Endodermal cell (in vitro differentiated cells): ENCODE measurements around the gene IL26. TPM values are rescaled to one million over a fixed set of nuclear protein-coding genes. Genes with fewer than 3 reads are reported as not detected.

ENCODE experiments used
- DNase-seq: peaks from one replicate; pipeline ENCODE4 v3.0.0-alpha.2; 2017
- H3K27ac ChIP-seq: 2 replicates; pipeline ENCODE4 v1.5.1; 2013; ENCODE audit warnings: mild to moderate bottlenecking, low read depth, low read length, moderate library complexity
- H3K27me3 ChIP-seq: 2 replicates; pipeline ENCODE4 v1.6.1; 2013; ENCODE audit warnings: mild to moderate bottlenecking, low read length, moderate library complexity; ENCODE audit not compliant: insufficient read depth, control insufficient read depth, poor library complexity, severe bottlenecking
- H3K36me3 ChIP-seq: 2 replicates; pipeline ENCODE4 v1.7.0; 2013; ENCODE audit warnings: mild to moderate bottlenecking, low read length, moderate library complexity; ENCODE audit not compliant: control insufficient read depth, insufficient read depth
- H3K4me1 ChIP-seq: one replicate; pipeline ENCODE4 v1.7.0; 2013; ENCODE audit warnings: low read length; ENCODE audit not compliant: control insufficient read depth, insufficient read depth
- H3K4me3 ChIP-seq: 2 replicates; pipeline ENCODE4 v1.5.1; 2013; ENCODE audit warnings: mild to moderate bottlenecking, low read length, moderate library complexity
- H3K9ac ChIP-seq: 2 replicates; pipeline ENCODE4 v1.6.1; 2013; ENCODE audit warnings: mild to moderate bottlenecking, low read length, moderate library complexity; ENCODE audit not compliant: poor library complexity, severe bottlenecking; ENCODE audit errors: extremely low read depth
- H3K9me3 ChIP-seq: 2 replicates; pipeline ENCODE4 v1.6.1; 2013; ENCODE audit warnings: mild to moderate bottlenecking, low read length, moderate library complexity; ENCODE audit not compliant: control insufficient read depth
- H3K27ac Mint-ChIP-seq: 2 replicates; pipeline ENCODE4 v1.8.0; 2020; ENCODE audit warnings: mixed read lengths
- H3K27me3 Mint-ChIP-seq: 2 replicates; pipeline ENCODE4 v1.8.0; 2021; ENCODE audit warnings: mild to moderate bottlenecking, mixed read lengths; ENCODE audit not compliant: insufficient read depth
- H3K36me3 Mint-ChIP-seq: 2 replicates; pipeline ENCODE4 v1.8.0; 2020; ENCODE audit warnings: low read depth, mixed read lengths
- H3K4me1 Mint-ChIP-seq: 2 replicates; pipeline ENCODE4 v1.8.0; 2020; ENCODE audit warnings: mixed read lengths
- H3K4me3 Mint-ChIP-seq: 2 replicates; pipeline ENCODE4 v1.8.0; 2020; ENCODE audit warnings: mild to moderate bottlenecking, moderate library complexity, mixed read lengths
- H3K9me3 Mint-ChIP-seq: 2 replicates; pipeline ENCODE4 v1.8.0; 2020; ENCODE audit warnings: mild to moderate bottlenecking, mixed read lengths
- CTCF ChIP-seq: fragments of 200-600 bp; sonication (generic); conservative IDR thresholded peaks from 2 replicates; pipeline ENCODE4 v1.5.0; 2021; ENCODE audit warnings: antibody characterized with exemption, mild to moderate bottlenecking
- WGBS, 2 experiments: methylation state at CpG; one replicate each; pipeline versions ENCODE4 v1.1.5 to v1.1.7; 2013; ENCODE audit warnings: missing lambda C conversion rate in 2 of 2, mixed read lengths in 1 of 2; ENCODE audit not compliant: insufficient coverage in 1 of 2, insufficient read length in 1 of 2; 5-methylcytosine and 5-hydroxymethylcytosine counted together
- total RNA-seq, 2 donors: library from RNA; stranded (reverse); fragmentation: NEBNext Ultra II Directional in 1 of 2; extraction: Animal tissue kit (Norgen Biotek cat#: 25700) in 1 of 2; gene quantifications; 2 replicates in 1 of 2; 3 replicates in 1 of 2; pipeline ENCODE4 v1.2.1, GENCODE V29; 2021

IL26 gene
- total RNA-seq, 2 donors from 2014 or later: not detected

- H3K27me3 Mint-ChIP-seq: no peaks in the 10 kb centered on the region
- Histone ChIP-seq H3K4me3 (no peak overlapping the region), H3K27ac (no peak overlapping the region), H3K9ac (no peak overlapping the region), H3K36me3 (no peaks in the 10 kb centered on the region), H3K9me3 (no peaks in the 10 kb centered on the region), H3K4me1 (peaks cover 3% of the 10 kb centered on the region), H3K27me3 (no peaks in the 10 kb centered on the region)
- H3K27ac Mint-ChIP-seq: no peak overlapping the region
- no peaks in the 10 kb centered on the region for H3K36me3 Mint-ChIP-seq
- no peak for DNase-seq
- peak; percentile 88 for TF ChIP-seq CTCF
- WGBS, 2 experiments: 87% methylated on average over 2 of the region's 2 CpGs; no CpG with 5 or more reads in 1 of the 2 experiments
- peaks cover 4% of the 10 kb centered on the region for H3K4me1 Mint-ChIP-seq
- no peak overlapping the region for H3K4me3 Mint-ChIP-seq
- no peaks in the 10 kb centered on the region for H3K9me3 Mint-ChIP-seq
Measured at GRCh38 chr12:68158432-68158831, 67.2 kb downstream of the IL26 start.

- H3K4me3 Mint-ChIP-seq: no peak overlapping the region
- no peak for TF ChIP-seq CTCF
- H3K27ac Mint-ChIP-seq: no peak overlapping the region
- peaks cover 4% of the 10 kb centered on the region for H3K4me1 Mint-ChIP-seq
- no peak overlapping the region for H3K4me3 ChIP-seq
- no peak for DNase-seq
- WGBS, 2 experiments: 67 to 70% methylated on average over 3 to 4 of the region's 4 CpGs
- no peaks in the 10 kb centered on the region for H3K27me3 ChIP-seq
- no peak overlapping the region for H3K27ac ChIP-seq
- H3K27me3 Mint-ChIP-seq: no peaks in the 10 kb centered on the region
- no peaks in the 10 kb centered on the region for H3K36me3 Mint-ChIP-seq
- no peaks in the 10 kb centered on the region for H3K36me3 ChIP-seq
- H3K9me3 Mint-ChIP-seq: no peaks in the 10 kb centered on the region
- H3K9ac ChIP-seq: no peak overlapping the region
- H3K9me3 ChIP-seq: no peaks in the 10 kb centered on the region
- peaks cover 3% of the 10 kb centered on the region for H3K4me1 ChIP-seq
Measured at GRCh38 chr12:68157380-68157779, 68.2 kb downstream of the IL26 start.

GRCh38 chr12:68156636-68157035 lies 69.0 kb downstream of the IL26 start:
- Mint-ChIP-seq H3K9me3 (no peaks in the 10 kb centered on the region), H3K4me1 (peaks cover 4% of the 10 kb centered on the region), H3K36me3 (no peaks in the 10 kb centered on the region), H3K27ac (no peak overlapping the region), H3K4me3 (no peak overlapping the region), H3K27me3 (no peaks in the 10 kb centered on the region)
- Histone ChIP-seq H3K9me3 (no peaks in the 10 kb centered on the region), H3K36me3 (no peaks in the 10 kb centered on the region), H3K27ac (no peak overlapping the region), H3K4me1 (peaks cover 3% of the 10 kb centered on the region), H3K4me3 (no peak overlapping the region), H3K9ac (no peak overlapping the region), H3K27me3 (no peaks in the 10 kb centered on the region)
- no peak for TF ChIP-seq CTCF
- DNase-seq: no peak
- 89% methylated on average over 1 of the region's 1 CpG; no CpG with 5 or more reads in 1 of the 2 experiments for WGBS, 2 experiments
